Right lobe of liver (tissue), 4 donors: ENCODE results near the gene EIF6.

Source experiments
- CTCF ChIP-seq, 4 donors: fragments of 200-600 bp in 3 of 4; fragments of 450-650 bp in 1 of 4; IDR thresholded peaks; one replicate each; pipeline versions ENCODE4 v1.5.1 to v1.8.0; 2016 to 2022; ENCODE audit warnings: antibody characterized with exemption in 4 of 4, mild to moderate bottlenecking in 2 of 4
- POLR2A ChIP-seq: fragments of 450-650 bp; IDR thresholded peaks from one replicate; pipeline ENCODE4 v1.6.1; 2017; ENCODE audit warnings: antibody characterized with exemption, mild to moderate bottlenecking
- donor health status: DM: no; HTN: no; CAD: no.
- donor health status: DM: no; HTN: no; CAD: no.
- donor health status: DM: no; HTN: yes; CAD: no.

GRCh38 chr20:35271073-35271882 lies 13.3 kb downstream of the EIF6 start:
- no peak for TF ChIP-seq CTCF (IDR thresholded peaks at IDR 0.05)
- no peak for TF ChIP-seq POLR2A
